Adrenal gland (tissue), 12 donors: Measurements from ENCODE around the gene ARHGDIA. TPM values are rescaled to one million over a fixed set of nuclear protein-coding genes. Genes with fewer than 3 reads are reported as not detected.

Experiments
- DNase-seq, 7 donors: peaks; one replicate each; pipeline ENCODE4 v3.0.0-alpha.2; 2019 to 2020
- H3K27ac ChIP-seq, 5 donors: fragments of 200-600 bp; sonication (generic) in 4 of 5; 1 replicate in 3 of 5; 2 replicates in 2 of 5; pipeline versions ENCODE4 v1.5.1 to v1.8.0; 2016 to 2020; ENCODE audit warnings: mild to moderate bottlenecking in 1 of 5
- H3K27me3 ChIP-seq: fragments of 200-600 bp; 2 replicates; pipeline ENCODE4 v1.8.0; 2021
- H3K36me3 ChIP-seq, 2 donors: fragments of 200-600 bp; replicated peaks in 1 of 2; 1 replicate in 1 of 2; 2 replicates in 1 of 2; pipeline versions ENCODE4 v1.5.1 to v1.8.0; 2018 to 2022
- H3K4me1 ChIP-seq, 2 donors: fragments of 200-600 bp; replicated peaks in 1 of 2; 1 replicate in 1 of 2; 2 replicates in 1 of 2; pipeline versions ENCODE4 v1.5.1 to v1.8.0; 2018 to 2021
- H3K4me3 ChIP-seq, 4 donors: fragments of 200-600 bp; sonication (generic) in 3 of 4; one replicate each; pipeline ENCODE4 v1.5.1; 2016 to 2018
- H3K9me3 ChIP-seq, 3 donors: fragments of 200-600 bp; sonication (generic) in 1 of 3; replicated peaks in 1 of 3; 1 replicate in 2 of 3; 2 replicates in 1 of 3; pipeline versions ENCODE4 v1.5.1 to v1.8.0; 2016 to 2021
- CTCF ChIP-seq, 6 experiments: fragments of 450-650 bp in 4 of 6; fragments of 200-600 bp in 2 of 6; sonication (generic) in 1 of 6; IDR thresholded peaks; 1 replicate in 5 of 6; 2 replicates in 1 of 6; pipeline versions ENCODE4 v1.5.1 to v1.8.0; 2016 to 2021; ENCODE audit warnings: antibody characterized with exemption in 6 of 6, mild to moderate bottlenecking in 2 of 6, moderate library complexity in 1 of 6
- POLR2A ChIP-seq, 2 donors: fragments of 450-650 bp; IDR thresholded peaks; one replicate each; pipeline ENCODE4 v1.6.1; 2017; ENCODE audit warnings: antibody characterized with exemption in 2 of 2, mild to moderate bottlenecking in 2 of 2, moderate library complexity in 1 of 2
- WGBS, 4 donors: extraction: QIAGEN DNeasy Blood & Tissue Kit in 2 of 4; methylation state at CpG; one replicate each; pipeline versions ENCODE4 v1.1.5 to v1.1.7; 2013 to 2017; 5-methylcytosine and 5-hydroxymethylcytosine counted together
- intact Hi-C, 2 donors: fragments of 100-400 bp; cut with DNase I; formaldehyde crosslinking; loops; one replicate each; pipeline versions ENCODE4 v1.14.1 to v1.15.0; 2022 to 2023
- polyA plus RNA-seq, 3 donors: library from polyadenylated mRNA; stranded (reverse); fragments of 200-250 nt in 2 of 3; fragments of 350-450 nt in 1 of 3; fragmentation: Illumina TruSeq in 1 of 3; extraction: RNeasy Lipid Tissue Mini Kit (QIAGEN cat#74804) in 1 of 3; gene quantifications; one replicate each; pipeline ENCODE4 v1.2.3, GENCODE V29; 2013 to 2014
- total RNA-seq, 9 donors: library from RNA; depleted of rRNA in 4 of 9; stranded (reverse); fragments of >200 nt in 4 of 9; fragments of 120-200 nt in 1 of 9; fragmentation: NEBNext Ultra II Directional in 1 of 9; extraction: Animal tissue kit (Norgen Biotek cat#: 25700) in 1 of 9; gene quantifications; one replicate each; pipeline versions ENCODE4 v1.1.0 to v1.2.4, GENCODE V29; 2013 to 2023
- donor health status: healthy with polysubstance abuse.
- donor health status: Bipolar disorder and iron deficiency.
- donor health status: DM: yes; HTN: yes; CAD: no.
- donor health status: DM: no; HTN: no; CAD: no.
- donor health status: DM: no; HTN: no; CAD: no.
- donor health status: DM: yes; HTN: yes; CAD: no.

The ARHGDIA gene
- total and polyA plus RNA-seq, 12 donors = 123 to 491 (median 227) TPM

DNA sequence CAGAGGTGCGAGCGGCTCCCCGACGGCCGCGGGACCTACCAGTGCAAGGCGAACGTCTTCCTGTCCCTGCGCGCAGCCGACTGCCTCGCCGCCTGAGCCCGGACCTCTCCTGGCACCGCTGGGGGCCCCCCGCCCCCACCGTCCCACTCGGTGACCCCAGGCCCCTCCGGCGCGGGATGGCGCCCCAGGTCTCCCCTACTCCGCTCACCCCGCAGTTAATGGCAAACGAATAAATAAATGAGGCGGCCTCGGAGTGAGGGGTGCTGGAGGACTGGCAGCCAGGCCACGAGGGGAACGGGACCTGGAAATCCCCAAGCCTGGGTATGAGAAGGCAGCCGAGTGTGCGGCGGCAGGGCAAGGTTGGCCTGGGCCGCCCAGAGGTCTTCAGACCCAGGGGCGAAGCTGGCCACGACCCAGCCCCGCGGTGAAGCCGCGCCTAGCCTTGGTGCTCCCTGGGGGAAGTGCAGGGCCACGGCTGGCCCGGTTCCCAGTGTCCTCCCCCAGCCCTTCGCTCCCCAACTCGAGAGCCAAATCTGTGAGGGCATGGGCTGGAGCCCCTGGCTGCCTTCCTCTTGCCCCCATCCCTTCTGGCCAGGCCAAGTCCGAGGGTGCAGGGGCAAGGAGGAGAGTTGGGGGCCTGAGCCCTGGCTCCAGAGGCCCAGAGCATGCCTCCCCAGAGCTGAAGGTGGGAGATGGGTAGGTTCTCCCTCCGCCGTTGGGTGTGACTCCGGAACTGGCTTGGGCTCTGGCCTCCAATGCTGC lies 31.7 kb upstream of the ARHGDIA start:
- Histone ChIP-seq H3K4me3 (peak overlapping the region in 1 of 4 donors; percentile 12), H3K27ac (no peak overlapping the region), H3K27me3 (peaks cover 4% of the 10 kb centered on the region), H3K4me1 (peaks cover 3 to 14% of the 10 kb centered on the region in 2 donors), H3K9me3 (no peaks in the 10 kb centered on the region), H3K36me3 (peaks cover 0 to 22% of the 10 kb centered on the region in 2 donors)
- intact Hi-C loops = no loop called here
- DNase-seq = no peak
- 31 to 56% (median 35%) methylated on average over 10 to 47 of the region's 47 CpGs for WGBS, 4 donors
- TF ChIP-seq POLR2A (IDR thresholded peaks at IDR 0.05) = no peak
- no peak for TF ChIP-seq CTCF (IDR thresholded peaks at IDR 0.05)

DNA sequence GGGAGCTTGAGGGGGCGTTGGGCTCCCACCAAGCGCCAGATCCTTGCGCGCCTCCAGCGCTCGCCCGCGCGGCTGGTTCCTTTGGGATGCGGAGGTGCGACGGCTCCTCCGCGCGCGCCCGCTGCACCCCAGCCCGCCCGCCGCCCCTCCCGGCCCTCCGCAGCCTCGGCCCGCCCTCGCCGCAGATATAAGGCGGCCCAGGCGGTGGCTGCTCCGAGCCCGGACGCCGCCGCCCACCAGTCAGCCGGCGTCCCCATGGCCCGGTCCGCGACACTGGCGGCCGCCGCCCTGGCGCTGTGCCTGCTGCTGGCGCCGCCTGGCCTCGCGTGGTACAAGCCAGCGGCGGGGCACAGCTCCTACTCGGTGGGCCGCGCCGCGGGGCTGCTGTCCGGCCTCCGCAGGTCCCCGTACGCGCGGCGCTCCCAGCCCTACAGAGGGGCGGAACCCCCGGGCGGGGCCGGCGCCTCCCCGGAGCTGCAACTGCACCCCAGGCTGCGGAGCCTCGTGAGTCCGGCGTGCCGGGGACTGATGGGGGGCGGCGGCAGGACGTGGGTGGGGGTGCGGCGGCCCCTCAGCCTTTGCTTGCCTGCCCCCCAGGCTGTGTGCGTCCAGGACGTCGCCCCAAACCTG lies 31.0 kb upstream of the ARHGDIA start, which contains the start of gene NPB:
TSS of gene NPB (plus strand) at position 216 of the 630 bp plus-strand sequence. CDS start at position 256, 40 bp downstream.
- no peak for TF ChIP-seq CTCF (IDR thresholded peaks at IDR 0.05)
- no peak for TF ChIP-seq POLR2A (IDR thresholded peaks at IDR 0.05)
- Histone ChIP-seq H3K27me3 (peaks cover 4% of the 10 kb centered on the region), H3K27ac (no peak within 1 kb of the TSS), H3K36me3 (peaks cover 0 to 29% of the 10 kb centered on the region in 2 donors), H3K9me3 (no peaks in the 10 kb centered on the region), H3K4me3 (peak within 1 kb of the TSS in 1 of 4 donors; percentile 12), H3K4me1 (peaks cover 3 to 14% of the 10 kb centered on the region in 2 donors)
- peak in 1 of 7 donors; percentile 40 for DNase-seq
- 1% methylated on average over 68 to 79 of the region's 79 CpGs; no CpG with 5 or more reads in 2 of the 4 donors for WGBS, 4 donors
- intact Hi-C loops = no loop called here

DNA sequence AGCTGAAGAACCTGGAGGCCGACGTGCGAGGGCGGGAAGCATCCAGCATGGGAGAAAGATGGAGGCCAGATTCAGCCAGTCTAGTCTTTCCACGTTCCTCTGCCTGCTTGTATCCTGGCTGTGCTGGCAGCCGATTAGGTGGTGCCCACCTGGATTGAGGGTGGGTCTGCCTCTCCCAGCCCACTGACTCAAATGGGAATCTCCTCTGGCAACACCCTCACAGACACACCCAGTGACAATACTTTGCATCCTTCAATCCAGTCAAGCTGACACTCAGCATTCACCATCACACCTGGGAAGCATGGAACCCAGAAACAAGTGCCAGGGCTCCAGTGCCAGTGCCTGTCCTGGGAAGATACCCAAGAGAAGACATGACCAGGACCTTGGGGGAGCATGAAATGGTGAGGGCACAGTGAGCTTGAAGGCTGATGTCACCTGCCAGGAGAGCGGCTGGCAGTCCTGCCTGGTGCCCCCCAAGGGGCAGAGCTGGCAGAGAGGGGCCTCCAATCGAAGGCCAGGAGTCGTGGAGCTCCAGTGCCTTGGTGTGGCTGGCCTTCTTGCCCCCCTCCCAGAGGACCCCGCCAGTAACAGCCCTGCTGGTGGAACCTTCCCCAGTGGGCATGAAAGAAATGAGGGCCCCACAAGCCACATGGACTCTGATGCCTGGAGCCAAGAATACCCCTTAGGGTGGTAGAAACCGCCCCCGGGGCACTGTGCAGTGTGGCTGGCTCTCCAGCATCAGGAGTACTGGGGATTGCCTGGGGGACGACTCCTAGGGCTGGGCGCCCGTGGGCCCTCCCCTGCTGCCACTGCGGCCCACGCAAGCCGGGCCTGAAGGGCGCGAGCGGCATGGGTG lies 30.3 kb upstream of the ARHGDIA start:
- WGBS, 4 donors = 45 to 88% (median 66%) methylated on average over 8 to 21 of the region's 21 CpGs
- peaks cover 3 to 14% of the 10 kb centered on the region in 2 donors for H3K4me1 ChIP-seq
- DNase-seq = no peak
- TF ChIP-seq POLR2A (IDR thresholded peaks at IDR 0.05) (no peak), CTCF (IDR thresholded peaks at IDR 0.05) (no peak)
- peaks cover 0 to 34% of the 10 kb centered on the region in 2 donors for H3K36me3 ChIP-seq
- peaks cover 4% of the 10 kb centered on the region for H3K27me3 ChIP-seq
- H3K27ac ChIP-seq = no peak overlapping the region
- peak overlapping the region in 1 of 4 donors; percentile 12 for H3K4me3 ChIP-seq
- no peaks in the 10 kb centered on the region for H3K9me3 ChIP-seq
- intact Hi-C loops = no loop called here
